Measurements from ENCODE around the gene MYOZ2.

DNA sequence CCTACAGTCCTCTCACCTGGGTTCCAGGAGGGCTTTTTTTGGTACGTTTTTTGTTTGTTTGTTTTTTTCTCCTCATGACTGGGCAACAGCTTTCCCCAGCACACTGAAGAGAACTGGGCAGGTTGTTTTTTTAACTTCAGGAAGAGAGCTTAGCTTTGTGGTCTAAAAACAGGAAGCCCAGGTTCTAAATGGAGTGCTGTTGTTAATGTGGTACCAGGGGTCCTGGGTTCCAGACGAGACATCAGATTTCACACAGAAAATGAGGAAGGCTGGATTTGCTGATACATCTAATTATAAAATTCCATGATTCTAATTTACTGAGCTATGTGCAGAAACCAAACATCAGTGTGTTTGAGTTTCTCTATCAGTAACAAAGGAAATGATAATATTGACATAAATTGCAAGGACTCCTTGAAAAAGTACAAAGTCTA, 4.2 kb downstream of the MYOZ2 start:
- no peak for TF ChIP-seq ZNF274 (IDR thresholded peaks at IDR 0.05; ENCODE audit: low read depth, low read length)
- TF ChIP-seq SUZ12 (IDR thresholded peaks at IDR 0.05; ENCODE audit: extremely low read depth, insufficient read depth, insufficient read length): no peak

Measured in NT2/D1 (cell line).